HG02840 (cell line): ENCODE measurements around the gene MYO1F.
"Not testable (repeated sequence)": the region's sequence is repeated elsewhere in the genome, so short reads cannot be mapped to it uniquely, and the experiment has no call there.

Source experiments
- ATAC-seq: cut with Tn5 transposase; IDR thresholded peaks from one replicate; pipeline ENCODE4 v1.9.1; 2021; ENCODE audit warnings: mild to moderate bottlenecking, moderate library complexity, moderate number of reproducible peaks; ENCODE audit not compliant: unreplicated experiment, low FRiP score

MYO1F gene

DNA sequence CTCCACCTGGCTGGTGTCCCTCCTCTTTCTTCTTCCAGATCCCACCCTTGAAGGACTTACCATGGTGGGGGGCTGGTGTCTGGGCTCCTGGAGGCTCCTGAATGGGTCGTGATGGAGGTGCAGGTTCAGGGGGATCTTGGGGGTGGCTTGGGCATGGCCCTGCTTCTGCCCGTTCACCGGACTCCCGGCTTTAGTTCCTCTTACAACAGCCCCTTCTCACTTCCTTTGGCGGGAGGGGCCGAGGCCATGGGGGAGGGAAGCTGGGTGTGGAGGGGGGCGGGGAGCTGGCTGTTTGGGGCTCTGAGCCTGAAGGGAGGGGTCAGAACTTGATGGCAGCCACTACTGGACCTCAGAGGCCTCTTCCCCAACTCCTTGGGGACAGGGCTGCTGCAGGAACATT lies at the start of gene MYO1F:
Gene MYO1F (minus strand): TSS at position 196 of the 400 bp plus-strand sequence. CDS start 133 bp downstream, at position 63.
- ATAC-seq = no peak

DNA sequence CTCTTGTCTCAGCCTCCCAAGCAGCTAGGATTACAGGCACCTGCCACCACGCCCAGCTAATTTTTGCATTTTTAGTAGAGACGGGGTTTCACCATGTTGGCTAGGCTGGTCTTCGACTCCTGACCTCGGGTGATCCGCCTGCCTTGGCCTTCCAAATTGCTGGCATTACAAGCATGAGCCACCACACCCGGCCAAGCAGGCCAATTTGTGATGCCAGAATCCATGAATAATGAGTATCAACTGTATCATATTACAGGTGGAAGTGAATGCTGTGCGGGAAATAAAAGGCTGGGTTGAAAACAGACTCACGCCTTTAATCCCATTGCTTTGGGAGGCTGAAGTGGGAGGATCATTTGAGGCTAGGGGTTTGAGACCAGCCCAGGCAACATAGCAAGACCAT lies 49.6 kb upstream of the MYO1F start:
- no peak for ATAC-seq

DNA sequence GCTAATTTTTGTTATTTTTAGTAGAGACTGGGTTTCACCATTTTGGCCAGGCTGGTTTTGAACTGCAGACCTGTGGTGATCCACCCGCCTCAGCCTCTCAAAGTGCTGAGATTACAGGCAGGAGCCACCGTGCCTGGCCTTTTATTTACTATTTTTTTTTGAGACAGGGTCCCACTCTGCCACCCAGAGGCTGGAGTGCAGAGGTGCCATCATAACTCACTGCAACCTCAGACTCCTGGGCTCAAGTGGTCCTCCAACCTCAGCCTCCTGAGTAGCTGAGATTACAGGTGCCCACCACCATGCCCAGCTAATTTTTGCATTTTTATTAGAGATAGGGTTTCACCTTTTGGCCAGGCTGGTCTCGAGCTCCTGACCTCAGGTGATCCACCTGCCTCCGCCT lies 45.6 kb upstream of the MYO1F start:
- ATAC-seq = not testable (repeated sequence)

DNA sequence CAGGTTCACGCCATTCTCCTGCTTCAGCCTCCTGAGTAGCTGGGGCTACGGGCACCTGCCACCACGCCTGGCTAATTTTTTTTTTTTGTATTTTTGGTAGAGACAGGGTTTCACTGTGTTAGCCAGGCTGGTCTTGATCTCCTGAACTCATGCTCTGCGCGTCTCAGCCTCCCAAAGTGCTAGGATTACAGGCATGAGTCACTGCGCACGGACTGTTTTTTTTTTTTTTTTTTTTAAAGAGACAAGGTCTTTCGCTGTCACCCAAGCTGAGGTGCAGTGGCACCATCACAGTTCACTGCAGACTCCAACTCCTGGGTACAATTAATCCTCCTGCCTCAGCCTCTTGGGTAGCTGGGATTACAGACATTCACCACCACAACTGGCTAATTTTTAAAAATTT lies 41.5 kb upstream of the MYO1F start:
- ATAC-seq = no peak

DNA sequence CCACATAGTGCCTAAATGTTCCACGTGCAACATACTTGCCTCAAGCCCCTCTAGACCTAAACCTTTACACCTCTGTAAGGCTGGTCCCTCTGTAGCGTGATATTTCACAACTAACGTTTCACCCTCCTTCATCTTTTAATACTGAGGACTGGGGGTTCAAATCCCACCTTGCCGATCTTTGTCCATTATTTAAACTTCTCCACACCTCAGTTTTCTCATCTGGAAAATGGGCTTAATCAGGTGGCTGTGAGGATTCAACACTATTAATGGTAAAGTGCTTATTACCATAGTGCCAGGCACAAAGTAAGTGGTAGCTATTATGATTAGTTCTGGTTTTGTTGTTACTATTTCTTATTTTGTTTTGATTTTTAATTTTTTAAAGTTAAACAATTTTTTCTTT lies 40.7 kb upstream of the MYO1F start:
- no peak for ATAC-seq

DNA sequence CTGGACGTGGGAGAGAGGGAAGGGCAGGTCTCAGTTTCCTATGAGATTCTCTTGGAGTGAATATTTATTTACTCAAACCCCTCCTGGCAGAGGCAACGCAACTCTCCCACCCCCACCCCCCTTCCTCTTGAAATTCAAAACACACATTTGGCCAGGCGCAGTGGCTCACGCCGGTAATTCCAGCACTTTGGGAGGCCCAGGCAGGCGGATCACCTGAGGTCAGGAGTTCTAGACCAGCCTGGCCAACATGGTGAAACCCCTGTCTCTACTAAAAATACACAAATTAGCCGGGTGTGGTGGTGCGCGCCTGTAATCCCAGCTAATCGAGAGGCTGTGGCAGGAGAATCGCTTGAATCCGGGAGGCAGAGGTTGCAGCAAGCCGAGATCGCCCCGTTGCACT lies 40.1 kb upstream of the MYO1F start:
- ATAC-seq = not testable (repeated sequence)

DNA sequence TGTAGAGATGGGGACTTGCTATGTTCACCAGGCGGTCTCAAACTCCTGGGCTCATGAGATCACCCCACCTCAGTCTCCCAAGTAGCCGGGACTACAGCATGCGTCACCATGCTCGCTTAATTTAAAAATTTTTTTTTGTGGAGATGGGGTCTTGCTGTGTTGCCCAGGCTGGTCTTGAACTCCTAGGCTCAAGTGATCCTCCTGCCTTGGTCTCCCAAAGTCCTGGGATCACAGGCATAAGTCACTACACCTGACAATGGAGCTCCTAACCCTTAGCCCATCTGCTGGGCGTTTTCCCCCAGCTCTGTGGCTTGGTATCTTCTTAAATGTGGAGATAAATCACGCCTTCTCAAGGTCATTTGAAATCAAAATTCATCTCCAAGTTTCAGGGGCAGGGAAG lies 39.6 kb upstream of the MYO1F start:
- no peak for ATAC-seq

DNA sequence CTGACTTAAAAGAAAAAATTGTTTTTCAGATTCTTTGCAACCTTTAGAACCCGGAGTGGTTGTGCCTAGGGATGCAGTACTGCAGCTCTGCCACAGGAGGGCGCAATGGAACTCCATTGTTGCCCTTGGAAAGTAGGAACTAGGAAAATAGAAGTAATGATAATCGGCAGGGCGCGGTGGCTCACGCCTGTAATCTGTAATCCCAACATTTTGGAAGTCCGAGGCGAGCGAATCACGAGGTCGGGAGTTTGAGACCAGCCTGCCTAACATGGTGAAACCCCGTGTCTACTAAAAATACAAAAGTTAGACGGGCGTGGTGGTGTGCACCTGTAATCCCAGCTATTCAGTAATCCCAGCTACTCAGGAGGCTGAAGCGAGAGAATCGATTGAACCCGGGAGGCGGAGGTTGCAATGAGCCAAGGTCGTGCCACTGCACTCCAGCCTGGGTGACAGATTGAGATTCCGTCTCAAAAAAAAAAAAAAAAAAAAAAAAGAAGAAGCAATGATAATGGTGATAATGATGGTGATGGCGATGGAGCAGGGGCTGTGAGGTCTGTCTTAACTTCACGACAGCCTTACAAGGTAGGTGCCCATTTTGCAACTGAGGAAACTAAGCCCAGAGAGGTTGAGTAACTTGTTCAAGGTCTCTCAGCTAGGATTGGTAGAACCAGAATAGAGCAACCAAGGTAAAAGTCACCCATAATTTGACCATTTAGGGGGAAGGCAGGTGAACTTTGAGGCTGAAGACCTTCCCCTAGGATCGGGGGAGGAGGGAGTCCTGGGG lies 38.8 kb upstream of the MYO1F start:
- ATAC-seq = no peak

DNA sequence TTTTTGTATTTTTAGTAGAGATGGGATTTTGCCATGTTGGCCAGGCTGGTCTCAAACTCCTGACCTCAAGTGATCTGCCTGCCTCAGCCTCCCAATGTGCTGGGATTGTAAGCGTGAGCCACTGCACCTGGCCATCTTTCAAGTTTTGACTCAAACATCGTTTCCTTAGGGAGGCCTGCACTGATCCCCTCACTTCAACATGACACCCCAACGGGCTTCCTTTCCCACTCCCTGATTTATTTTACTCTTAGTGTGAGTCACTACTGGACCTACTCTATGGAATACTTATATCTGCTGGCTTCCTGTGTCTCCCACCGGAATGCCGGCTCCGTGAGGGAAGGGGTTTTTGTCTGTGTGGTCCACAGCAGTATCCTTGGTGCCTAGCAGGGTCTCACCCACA lies 37.8 kb upstream of the MYO1F start:
- no peak for ATAC-seq

DNA sequence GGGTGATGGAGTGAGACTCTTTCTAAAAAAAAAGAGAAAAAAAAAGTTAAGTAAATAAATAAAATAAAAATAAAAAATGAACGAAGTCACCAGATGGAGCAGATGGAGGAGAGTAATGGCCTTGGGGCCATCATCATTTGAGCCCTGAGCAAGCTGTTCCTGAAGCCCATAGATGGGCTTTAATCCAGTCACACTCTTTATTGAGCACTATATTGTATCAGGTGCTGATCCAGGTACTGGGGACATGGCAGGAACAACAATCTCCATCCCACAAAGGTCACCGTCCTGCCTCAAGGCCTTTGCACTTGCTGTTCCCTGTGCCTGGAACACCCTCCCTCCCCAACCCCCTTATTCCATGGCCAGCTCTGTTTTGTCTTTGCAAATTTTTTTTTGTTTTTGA lies 37.2 kb upstream of the MYO1F start:
- ATAC-seq = no peak

DNA sequence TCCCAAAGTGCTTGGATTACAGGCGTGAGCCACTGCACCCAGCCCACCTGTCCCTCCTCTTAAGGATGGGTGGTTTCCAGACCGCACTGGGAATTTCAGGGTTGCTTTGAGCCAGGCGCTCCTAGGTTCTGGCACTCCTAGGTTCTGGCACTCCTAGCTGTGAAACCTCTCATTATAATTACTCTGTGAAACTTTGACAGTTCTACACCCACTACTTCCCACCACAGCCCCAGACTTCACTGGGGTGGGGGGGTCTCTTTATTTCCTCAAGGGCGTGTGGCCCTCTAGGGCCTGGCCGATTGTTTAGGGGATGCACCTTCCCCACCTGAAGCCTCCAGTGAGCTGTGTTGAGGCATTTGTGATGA lies 35.5 kb upstream of the MYO1F start:
- ATAC-seq = no peak

DNA sequence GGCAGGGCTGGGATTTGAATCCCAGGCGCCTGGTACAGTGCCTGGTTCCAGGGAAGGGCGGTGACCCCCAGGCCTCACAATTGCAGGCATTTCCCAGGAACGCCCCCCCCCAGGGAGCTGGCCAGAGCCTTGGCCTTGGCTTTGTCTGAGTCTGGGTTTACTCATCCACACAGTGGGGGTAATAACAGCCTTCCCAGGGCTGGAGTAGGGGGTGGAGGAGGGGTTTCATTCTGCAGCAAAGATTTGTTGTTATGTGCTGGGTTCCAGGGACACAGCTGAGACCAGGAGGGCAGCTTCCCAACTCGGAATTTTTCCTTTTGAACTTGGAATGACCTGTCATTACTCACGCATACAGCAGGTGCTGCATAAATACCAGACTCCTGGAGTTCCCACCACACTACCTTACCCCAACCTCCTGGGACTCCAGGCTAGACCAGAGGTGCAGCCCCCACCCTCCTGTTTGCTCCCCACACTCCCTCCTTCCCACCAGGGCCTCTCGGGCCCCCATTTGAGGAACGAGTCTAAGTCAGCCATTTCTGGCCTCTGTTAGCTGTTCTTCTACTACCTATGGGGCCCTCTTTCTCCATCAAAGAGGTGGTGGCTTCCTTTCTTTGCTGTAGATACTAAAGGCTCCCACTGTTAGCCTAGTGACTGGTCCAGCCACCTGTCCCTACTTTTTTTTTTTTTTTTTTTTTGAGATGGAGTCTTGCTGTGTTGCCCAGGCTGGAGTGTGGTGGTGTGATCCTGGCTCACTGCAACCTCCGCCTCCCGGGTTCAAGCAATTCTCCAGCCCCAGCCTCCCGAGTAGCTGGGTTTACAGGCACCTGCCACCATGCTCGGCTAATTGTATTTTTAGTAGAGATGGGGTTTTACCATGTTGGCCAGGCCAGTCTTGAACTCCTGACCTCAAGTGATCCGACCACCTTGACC lies 34.9 kb upstream of the MYO1F start:
- ATAC-seq = no peak

DNA sequence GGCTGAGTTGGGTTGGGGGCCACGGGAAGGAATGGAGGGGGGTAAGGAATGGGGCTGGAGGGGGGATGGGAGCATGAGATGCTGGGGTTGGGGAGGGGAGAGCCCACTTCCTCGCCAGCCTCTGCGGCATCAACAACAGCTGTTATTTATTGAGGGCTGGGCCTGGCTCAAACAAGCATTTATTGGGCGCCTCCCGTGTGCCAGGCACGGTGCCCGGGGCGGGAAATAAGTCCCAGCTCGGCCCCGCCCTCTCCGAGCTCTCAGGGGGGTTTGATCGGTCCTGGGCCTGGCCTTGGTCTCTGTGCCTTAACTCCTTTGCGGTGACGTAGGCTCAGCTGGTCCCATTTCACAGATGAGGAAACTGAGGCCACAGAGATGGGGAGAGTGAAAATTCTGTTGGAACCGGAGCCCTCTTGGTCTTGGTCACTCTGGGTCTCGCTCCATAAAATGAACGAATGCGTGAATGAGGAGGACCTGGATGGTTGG lies 34.2 kb upstream of the MYO1F start:
- ATAC-seq = no peak

DNA sequence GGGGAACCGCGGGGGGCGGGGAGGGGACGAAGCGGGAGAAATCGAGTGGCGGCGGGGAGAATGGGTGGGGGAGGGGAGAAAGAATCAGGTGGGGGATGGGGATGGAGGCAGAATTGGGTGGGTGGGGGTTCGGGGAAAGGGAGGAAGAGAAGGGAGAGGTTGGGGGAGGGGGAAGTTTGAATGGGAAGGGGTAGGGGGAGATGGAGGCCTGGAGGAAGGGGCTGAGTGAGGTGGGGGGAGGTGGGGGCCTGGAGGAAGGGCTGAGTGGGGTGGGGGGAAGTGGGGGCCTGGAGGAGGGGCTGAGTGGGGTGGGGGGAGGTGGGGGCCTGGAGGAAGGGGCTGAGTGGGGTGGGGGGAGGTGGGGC lies 33.7 kb upstream of the MYO1F start:
- ATAC-seq = no peak

DNA sequence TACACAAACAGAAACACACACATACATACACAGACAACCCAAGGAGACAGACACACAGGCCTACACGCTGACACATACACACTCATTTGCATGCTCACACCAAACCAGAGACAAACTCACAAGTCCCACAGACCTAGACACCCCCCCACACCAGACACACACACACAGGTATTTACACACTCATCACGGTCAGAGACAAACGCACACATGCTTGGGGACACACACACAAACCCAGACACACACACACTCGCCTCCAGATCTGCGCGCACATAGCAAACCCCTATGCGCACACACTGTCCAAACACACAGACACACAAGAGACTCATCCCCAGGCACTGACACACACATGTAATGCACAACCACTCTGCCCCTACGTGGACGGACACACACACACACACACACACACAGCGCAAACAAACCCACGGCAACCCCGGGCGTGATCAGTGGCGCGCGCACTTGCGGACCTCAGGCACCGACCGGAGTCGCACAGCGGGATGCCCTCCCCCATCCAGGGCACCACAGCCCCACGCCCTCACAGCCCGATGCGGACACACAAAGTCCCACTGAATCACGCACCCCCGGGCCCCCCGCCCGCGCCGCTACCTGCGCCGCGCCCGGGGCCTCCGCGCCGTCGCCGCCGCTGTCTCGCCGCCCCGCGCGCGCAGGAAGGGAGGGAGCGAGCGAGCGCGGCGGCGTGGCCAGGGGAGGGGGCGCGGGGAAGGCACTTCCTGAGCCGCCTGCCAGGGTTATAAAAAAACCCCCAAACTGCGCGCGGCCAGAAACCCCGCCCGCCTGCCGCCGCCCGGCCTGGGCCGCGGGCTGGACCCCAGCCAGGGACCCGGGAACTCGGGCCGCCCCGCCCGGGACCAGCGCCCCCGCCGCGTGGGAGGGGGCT lies 33.0 kb upstream of the MYO1F start, which contains the start of gene ADAMTS10:
Gene ADAMTS10 (minus strand): TSS at position 675 of the 895 bp plus-strand sequence. CDS start 5,005 bp downstream, outside the sequence.
- no peak for ATAC-seq

DNA sequence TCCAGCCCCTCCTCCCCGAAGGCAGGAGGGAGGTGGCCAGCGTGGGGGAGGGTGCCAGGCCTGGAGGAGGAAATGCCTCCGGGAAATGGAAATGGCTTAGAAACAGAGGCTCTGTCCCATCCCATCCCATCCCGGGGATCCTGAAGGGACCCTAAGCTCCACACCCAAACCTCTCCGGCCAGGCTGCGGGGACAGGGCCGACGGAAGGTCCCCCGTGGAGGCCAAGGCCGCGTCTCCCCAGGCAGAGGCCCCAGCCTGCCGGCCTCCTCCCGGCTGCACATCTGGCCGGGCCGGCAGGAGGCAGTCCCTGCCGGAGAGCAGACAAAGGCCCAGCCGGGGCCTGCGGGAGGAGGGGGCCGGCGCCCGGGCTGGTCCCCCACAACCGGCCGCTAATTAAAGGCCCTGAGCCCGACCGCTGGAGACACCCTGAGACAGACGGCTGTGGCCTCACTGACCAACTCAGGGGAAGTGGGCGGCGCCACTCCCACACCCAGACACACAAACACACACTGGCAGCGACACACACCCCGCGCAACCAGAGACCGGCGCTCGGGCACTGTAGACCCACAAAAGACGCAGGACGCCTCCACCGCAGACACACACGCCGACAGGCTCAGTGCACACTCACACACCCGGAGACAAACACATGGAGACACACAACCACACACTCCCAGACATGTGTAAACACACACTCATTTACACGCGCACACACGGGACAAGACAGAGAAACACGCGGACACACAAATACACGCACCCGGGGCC lies 32.2 kb upstream of the MYO1F start:
- no peak for ATAC-seq

DNA sequence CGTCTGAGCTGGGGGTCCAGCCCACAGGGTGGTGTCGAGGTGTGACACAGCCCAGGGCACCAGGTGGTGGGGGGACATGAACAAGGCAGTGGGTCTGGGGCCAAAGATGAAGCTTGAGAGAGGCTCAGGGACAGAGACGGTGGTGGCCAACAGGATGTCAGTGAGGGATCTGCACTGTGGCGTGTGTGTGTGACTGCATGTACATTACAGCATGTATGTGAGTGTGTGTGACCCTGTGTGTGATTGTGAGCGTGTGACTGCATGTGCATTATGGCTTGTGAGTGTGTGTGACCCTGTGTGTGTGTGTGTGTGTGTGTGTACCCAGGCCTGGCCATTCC lies 31.7 kb upstream of the MYO1F start:
- ATAC-seq = no peak

DNA sequence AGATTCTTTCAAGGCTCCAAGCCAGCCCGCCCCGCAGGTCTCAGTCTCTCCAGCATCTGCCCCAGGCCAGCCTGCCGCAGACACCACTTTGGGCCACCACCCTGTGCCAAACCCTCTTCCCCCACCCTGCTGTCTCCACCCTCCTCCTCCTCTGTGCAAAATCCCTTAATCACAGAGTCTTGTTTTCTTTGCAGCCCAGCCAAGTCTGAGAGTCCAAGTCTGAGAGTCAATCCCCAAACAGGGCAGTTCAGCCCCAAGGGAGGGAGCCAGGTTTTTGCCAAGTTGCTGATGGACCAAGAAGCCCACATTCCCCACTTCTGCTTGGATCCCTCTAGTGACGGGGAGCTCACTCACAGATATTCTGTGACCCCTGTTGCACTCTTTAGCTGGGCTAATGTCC lies 30.1 kb upstream of the MYO1F start:
- no peak for ATAC-seq

DNA sequence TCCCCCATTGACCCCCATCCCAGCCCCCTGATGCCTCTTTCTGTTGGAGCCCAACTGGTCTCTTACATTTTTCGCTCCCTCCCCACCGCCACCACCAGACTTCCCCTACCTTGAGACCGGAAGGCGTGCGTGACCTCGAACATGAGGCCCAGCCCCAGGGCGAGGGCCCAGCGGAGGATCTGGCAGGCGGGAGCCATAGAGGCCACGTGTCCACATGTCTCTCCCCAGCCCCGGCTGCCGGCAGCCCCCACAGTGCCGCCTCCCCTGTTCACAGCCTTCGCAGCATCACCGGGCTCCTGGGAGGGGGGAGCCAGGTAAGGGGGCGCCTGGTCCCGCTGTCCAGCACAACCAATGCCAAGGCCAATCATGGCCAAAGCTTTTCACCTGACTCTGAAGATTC lies 28.3 kb upstream of the MYO1F start:
- ATAC-seq = no peak

DNA sequence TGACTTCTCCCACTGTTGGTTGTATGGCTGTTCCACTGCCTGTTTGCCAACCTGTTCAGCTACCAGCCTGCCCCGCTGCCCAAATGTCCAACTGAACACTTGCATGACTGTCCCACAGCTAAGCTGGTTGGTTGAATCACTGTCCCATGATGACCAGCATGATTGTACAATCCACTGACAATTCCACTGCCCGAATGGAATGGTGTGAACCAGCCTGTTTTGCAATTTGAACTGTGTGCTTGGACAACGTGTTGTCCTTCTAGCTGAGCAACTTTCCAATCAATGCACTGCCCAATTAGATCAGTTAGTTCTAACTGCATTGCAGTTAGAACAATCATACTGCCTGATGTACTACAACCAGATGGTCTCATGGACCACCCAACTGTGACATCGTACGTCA lies 24.6 kb upstream of the MYO1F start:
- no peak for ATAC-seq
